ENCODE data around the gene PHLDB2.

Gene PHLDB2

GRCh38 chr3:111822804-111823203 lies 36.3 kb upstream of the PHLDB2 start:
- no peaks in the 10 kb centered on the region for H3K27me3 ChIP-seq (ENCODE audit: control insufficient read depth in 1 of 2, insufficient read depth in 2 of 2, low read length in 2 of 2)
- no peak overlapping the region for H3K4me3 ChIP-seq (ENCODE audit: low read depth in 1 of 2, low read length in 2 of 2)
- no peak overlapping the region for H3K9ac ChIP-seq (ENCODE audit: low read depth in 1 of 2, low read length in 2 of 2)
- peaks cover 0 to 8% of the 10 kb centered on the region in 2 donors for H3K9me3 ChIP-seq (ENCODE audit: control insufficient read depth in 1 of 2, low read length in 2 of 2)
- H3K36me3 ChIP-seq (ENCODE audit: control insufficient read depth in 1 of 2, insufficient read depth in 2 of 2, low read length in 2 of 2): no peaks in the 10 kb centered on the region
- no peak overlapping the region for H3K27ac ChIP-seq (ENCODE audit: low read depth, low read length)
- H3K4me1 ChIP-seq (ENCODE audit: control insufficient read depth in 1 of 2, insufficient read depth in 2 of 2, low read length in 2 of 2): no peaks in the 10 kb centered on the region

- no peak overlapping the region for H3K9ac ChIP-seq (ENCODE audit: low read depth in 1 of 2, low read length in 2 of 2)
- no peaks in the 10 kb centered on the region for H3K36me3 ChIP-seq (ENCODE audit: control insufficient read depth in 1 of 2, insufficient read depth in 2 of 2, low read length in 2 of 2)
- no peaks in the 10 kb centered on the region for H3K27me3 ChIP-seq (ENCODE audit: control insufficient read depth in 1 of 2, insufficient read depth in 2 of 2, low read length in 2 of 2)
- H3K4me3 ChIP-seq (ENCODE audit: low read depth in 1 of 2, low read length in 2 of 2): no peak overlapping the region
- peaks cover 0 to 8% of the 10 kb centered on the region in 2 donors for H3K9me3 ChIP-seq (ENCODE audit: control insufficient read depth in 1 of 2, low read length in 2 of 2)
- no peak overlapping the region for H3K27ac ChIP-seq (ENCODE audit: low read depth, low read length)
- H3K4me1 ChIP-seq (ENCODE audit: control insufficient read depth in 1 of 2, insufficient read depth in 2 of 2, low read length in 2 of 2): no peaks in the 10 kb centered on the region
Measured at GRCh38 chr3:111823341-111823855, 35.7 kb upstream of the PHLDB2 start.

GRCh38 chr3:111824351-111824750 lies 34.7 kb upstream of the PHLDB2 start:
- Histone ChIP-seq H3K36me3 (ENCODE audit: control insufficient read depth in 1 of 2, insufficient read depth in 2 of 2, low read length in 2 of 2) (no peaks in the 10 kb centered on the region), H3K4me3 (ENCODE audit: low read depth in 1 of 2, low read length in 2 of 2) (no peak overlapping the region), H3K9me3 (ENCODE audit: control insufficient read depth in 1 of 2, low read length in 2 of 2) (peaks cover 0 to 7% of the 10 kb centered on the region in 2 donors), H3K4me1 (ENCODE audit: control insufficient read depth in 1 of 2, insufficient read depth in 2 of 2, low read length in 2 of 2) (no peaks in the 10 kb centered on the region), H3K9ac (ENCODE audit: low read depth in 1 of 2, low read length in 2 of 2) (no peak overlapping the region), H3K27ac (ENCODE audit: low read depth, low read length) (no peak overlapping the region), H3K27me3 (ENCODE audit: control insufficient read depth in 1 of 2, insufficient read depth in 2 of 2, low read length in 2 of 2) (no peaks in the 10 kb centered on the region)

- Histone ChIP-seq H3K9ac (ENCODE audit: low read depth in 1 of 2, low read length in 2 of 2) (no peak overlapping the region), H3K9me3 (ENCODE audit: control insufficient read depth in 1 of 2, low read length in 2 of 2) (no peaks in the 10 kb centered on the region), H3K36me3 (ENCODE audit: control insufficient read depth in 1 of 2, insufficient read depth in 2 of 2, low read length in 2 of 2) (no peaks in the 10 kb centered on the region), H3K4me1 (ENCODE audit: control insufficient read depth in 1 of 2, insufficient read depth in 2 of 2, low read length in 2 of 2) (no peaks in the 10 kb centered on the region), H3K4me3 (ENCODE audit: low read depth in 1 of 2, low read length in 2 of 2) (no peak overlapping the region), H3K27me3 (ENCODE audit: control insufficient read depth in 1 of 2, insufficient read depth in 2 of 2, low read length in 2 of 2) (no peaks in the 10 kb centered on the region), H3K27ac (ENCODE audit: low read depth, low read length) (no peak overlapping the region)
Measured at GRCh38 chr3:111827871-111828270, 31.2 kb upstream of the PHLDB2 start.

- Histone ChIP-seq H3K9me3 (ENCODE audit: control insufficient read depth in 1 of 2, low read length in 2 of 2) (no peaks in the 10 kb centered on the region), H3K4me3 (ENCODE audit: low read depth in 1 of 2, low read length in 2 of 2) (no peak overlapping the region), H3K36me3 (ENCODE audit: control insufficient read depth in 1 of 2, insufficient read depth in 2 of 2, low read length in 2 of 2) (no peaks in the 10 kb centered on the region), H3K4me1 (ENCODE audit: control insufficient read depth in 1 of 2, insufficient read depth in 2 of 2, low read length in 2 of 2) (no peaks in the 10 kb centered on the region), H3K9ac (ENCODE audit: low read depth in 1 of 2, low read length in 2 of 2) (no peak overlapping the region), H3K27ac (ENCODE audit: low read depth, low read length) (no peak overlapping the region), H3K27me3 (ENCODE audit: control insufficient read depth in 1 of 2, insufficient read depth in 2 of 2, low read length in 2 of 2) (no peaks in the 10 kb centered on the region)
Measured at GRCh38 chr3:111828530-111828929, 30.5 kb upstream of the PHLDB2 start.

- Histone ChIP-seq H3K27ac (ENCODE audit: low read depth, low read length) (no peak overlapping the region), H3K9ac (ENCODE audit: low read depth in 1 of 2, low read length in 2 of 2) (no peak overlapping the region), H3K9me3 (ENCODE audit: control insufficient read depth in 1 of 2, low read length in 2 of 2) (no peaks in the 10 kb centered on the region), H3K27me3 (ENCODE audit: control insufficient read depth in 1 of 2, insufficient read depth in 2 of 2, low read length in 2 of 2) (no peaks in the 10 kb centered on the region), H3K4me3 (ENCODE audit: low read depth in 1 of 2, low read length in 2 of 2) (no peak overlapping the region), H3K4me1 (ENCODE audit: control insufficient read depth in 1 of 2, insufficient read depth in 2 of 2, low read length in 2 of 2) (no peaks in the 10 kb centered on the region), H3K36me3 (ENCODE audit: control insufficient read depth in 1 of 2, insufficient read depth in 2 of 2, low read length in 2 of 2) (no peaks in the 10 kb centered on the region)
Measured at GRCh38 chr3:111829023-111829422, 30.0 kb upstream of the PHLDB2 start.

GRCh38 chr3:111831840-111832239 lies 27.2 kb upstream of the PHLDB2 start:
- Histone ChIP-seq H3K9me3 (ENCODE audit: control insufficient read depth in 1 of 2, low read length in 2 of 2) (no peaks in the 10 kb centered on the region), H3K27me3 (ENCODE audit: control insufficient read depth in 1 of 2, insufficient read depth in 2 of 2, low read length in 2 of 2) (no peaks in the 10 kb centered on the region), H3K4me1 (ENCODE audit: control insufficient read depth in 1 of 2, insufficient read depth in 2 of 2, low read length in 2 of 2) (no peaks in the 10 kb centered on the region), H3K4me3 (ENCODE audit: low read depth in 1 of 2, low read length in 2 of 2) (no peak overlapping the region), H3K36me3 (ENCODE audit: control insufficient read depth in 1 of 2, insufficient read depth in 2 of 2, low read length in 2 of 2) (no peaks in the 10 kb centered on the region), H3K9ac (ENCODE audit: low read depth in 1 of 2, low read length in 2 of 2) (no peak overlapping the region), H3K27ac (ENCODE audit: low read depth, low read length) (no peak overlapping the region)

- Histone ChIP-seq H3K36me3 (ENCODE audit: control insufficient read depth in 1 of 2, insufficient read depth in 2 of 2, low read length in 2 of 2) (no peaks in the 10 kb centered on the region), H3K27ac (ENCODE audit: low read depth, low read length) (no peak overlapping the region), H3K4me3 (ENCODE audit: low read depth in 1 of 2, low read length in 2 of 2) (no peak overlapping the region), H3K27me3 (ENCODE audit: control insufficient read depth in 1 of 2, insufficient read depth in 2 of 2, low read length in 2 of 2) (no peaks in the 10 kb centered on the region), H3K4me1 (ENCODE audit: control insufficient read depth in 1 of 2, insufficient read depth in 2 of 2, low read length in 2 of 2) (no peaks in the 10 kb centered on the region), H3K9me3 (ENCODE audit: control insufficient read depth in 1 of 2, low read length in 2 of 2) (no peaks in the 10 kb centered on the region), H3K9ac (ENCODE audit: low read depth in 1 of 2, low read length in 2 of 2) (no peak overlapping the region)
Measured at GRCh38 chr3:111837112-111837511, 22.0 kb upstream of the PHLDB2 start.

GRCh38 chr3:111838133-111838532 lies 20.9 kb upstream of the PHLDB2 start:
- Histone ChIP-seq H3K36me3 (ENCODE audit: control insufficient read depth in 1 of 2, insufficient read depth in 2 of 2, low read length in 2 of 2) (no peaks in the 10 kb centered on the region), H3K4me3 (ENCODE audit: low read depth in 1 of 2, low read length in 2 of 2) (no peak overlapping the region)

GRCh38 chr3:111846039-111846438 lies 13.0 kb upstream of the PHLDB2 start:
- Histone ChIP-seq H3K9ac (ENCODE audit: low read depth in 1 of 2, low read length in 2 of 2) (no peak overlapping the region), H3K4me1 (ENCODE audit: control insufficient read depth in 1 of 2, insufficient read depth in 2 of 2, low read length in 2 of 2) (peaks cover 0 to 4% of the 10 kb centered on the region in 2 donors), H3K27ac (ENCODE audit: low read depth, low read length) (no peak overlapping the region), H3K9me3 (ENCODE audit: control insufficient read depth in 1 of 2, low read length in 2 of 2) (no peaks in the 10 kb centered on the region), H3K4me3 (ENCODE audit: low read depth in 1 of 2, low read length in 2 of 2) (no peak overlapping the region), H3K27me3 (ENCODE audit: control insufficient read depth in 1 of 2, insufficient read depth in 2 of 2, low read length in 2 of 2) (no peaks in the 10 kb centered on the region), H3K36me3 (ENCODE audit: control insufficient read depth in 1 of 2, insufficient read depth in 2 of 2, low read length in 2 of 2) (no peaks in the 10 kb centered on the region)

More at GRCh38 chr3:111838133-111838532, 20.9 kb upstream of the PHLDB2 start:
- Histone ChIP-seq H3K9ac (ENCODE audit: low read depth in 1 of 2, low read length in 2 of 2) (no peak overlapping the region), H3K4me1 (ENCODE audit: control insufficient read depth in 1 of 2, insufficient read depth in 2 of 2, low read length in 2 of 2) (no peaks in the 10 kb centered on the region), H3K9me3 (ENCODE audit: control insufficient read depth in 1 of 2, low read length in 2 of 2) (no peaks in the 10 kb centered on the region), H3K27me3 (ENCODE audit: control insufficient read depth in 1 of 2, insufficient read depth in 2 of 2, low read length in 2 of 2) (no peaks in the 10 kb centered on the region), H3K27ac (ENCODE audit: low read depth, low read length) (no peak overlapping the region)

GRCh38 chr3:111846717-111847116 lies 12.3 kb upstream of the PHLDB2 start:
- peaks cover 0 to 4% of the 10 kb centered on the region in 2 donors for H3K4me1 ChIP-seq (ENCODE audit: control insufficient read depth in 1 of 2, insufficient read depth in 2 of 2, low read length in 2 of 2)
- H3K4me3 ChIP-seq (ENCODE audit: low read depth in 1 of 2, low read length in 2 of 2): no peak overlapping the region
- H3K9me3 ChIP-seq (ENCODE audit: control insufficient read depth in 1 of 2, low read length in 2 of 2): no peaks in the 10 kb centered on the region
- H3K9ac ChIP-seq (ENCODE audit: low read depth in 1 of 2, low read length in 2 of 2): no peak overlapping the region
- H3K36me3 ChIP-seq (ENCODE audit: control insufficient read depth in 1 of 2, insufficient read depth in 2 of 2, low read length in 2 of 2): no peaks in the 10 kb centered on the region
- no peaks in the 10 kb centered on the region for H3K27me3 ChIP-seq (ENCODE audit: control insufficient read depth in 1 of 2, insufficient read depth in 2 of 2, low read length in 2 of 2)
- H3K27ac ChIP-seq (ENCODE audit: low read depth, low read length): no peak overlapping the region
